GM12892 (cell line): ENCODE measurements around the gene KRTAP9-3.

Source experiments
- POLR2A ChIP-seq: IDR thresholded peaks from 2 replicates; pipeline ENCODE4 v1.6.1; 2011; ENCODE audit warnings: low read depth, low read length, control low read depth
- POLR2AphosphoS5 ChIP-seq: IDR thresholded peaks from 2 replicates; pipeline ENCODE4 v1.6.1; 2011; ENCODE audit warnings: low read depth, low read length, control low read depth
- TAF1 ChIP-seq: IDR thresholded peaks from 2 replicates; pipeline ENCODE4 v1.6.1; 2011; ENCODE audit warnings: low read depth, mild to moderate bottlenecking, control low read depth, low read length, borderline replicate concordance

- TF ChIP-seq POLR2A (no peak), TAF1 (no peak), POLR2AphosphoS5 (no peak)
These were observed 24.0 kb downstream of the KRTAP9-3 start for GRCh38 chr17:41256291-41256685.
